HG03571 (cell line): ENCODE results near the gene CYP2S1.
"Not testable (repeated sequence)": the region's sequence is repeated elsewhere in the genome, so short reads cannot be mapped to it uniquely, and the experiment has no call there.

Experiments
- ATAC-seq: cut with Tn5 transposase; IDR thresholded peaks from one replicate; pipeline ENCODE4 v1.9.1; 2021; ENCODE audit not compliant: unreplicated experiment

Gene CYP2S1, protein sequence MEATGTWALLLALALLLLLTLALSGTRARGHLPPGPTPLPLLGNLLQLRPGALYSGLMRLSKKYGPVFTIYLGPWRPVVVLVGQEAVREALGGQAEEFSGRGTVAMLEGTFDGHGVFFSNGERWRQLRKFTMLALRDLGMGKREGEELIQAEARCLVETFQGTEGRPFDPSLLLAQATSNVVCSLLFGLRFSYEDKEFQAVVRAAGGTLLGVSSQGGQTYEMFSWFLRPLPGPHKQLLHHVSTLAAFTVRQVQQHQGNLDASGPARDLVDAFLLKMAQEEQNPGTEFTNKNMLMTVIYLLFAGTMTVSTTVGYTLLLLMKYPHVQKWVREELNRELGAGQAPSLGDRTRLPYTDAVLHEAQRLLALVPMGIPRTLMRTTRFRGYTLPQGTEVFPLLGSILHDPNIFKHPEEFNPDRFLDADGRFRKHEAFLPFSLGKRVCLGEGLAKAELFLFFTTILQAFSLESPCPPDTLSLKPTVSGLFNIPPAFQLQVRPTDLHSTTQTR

DNA sequence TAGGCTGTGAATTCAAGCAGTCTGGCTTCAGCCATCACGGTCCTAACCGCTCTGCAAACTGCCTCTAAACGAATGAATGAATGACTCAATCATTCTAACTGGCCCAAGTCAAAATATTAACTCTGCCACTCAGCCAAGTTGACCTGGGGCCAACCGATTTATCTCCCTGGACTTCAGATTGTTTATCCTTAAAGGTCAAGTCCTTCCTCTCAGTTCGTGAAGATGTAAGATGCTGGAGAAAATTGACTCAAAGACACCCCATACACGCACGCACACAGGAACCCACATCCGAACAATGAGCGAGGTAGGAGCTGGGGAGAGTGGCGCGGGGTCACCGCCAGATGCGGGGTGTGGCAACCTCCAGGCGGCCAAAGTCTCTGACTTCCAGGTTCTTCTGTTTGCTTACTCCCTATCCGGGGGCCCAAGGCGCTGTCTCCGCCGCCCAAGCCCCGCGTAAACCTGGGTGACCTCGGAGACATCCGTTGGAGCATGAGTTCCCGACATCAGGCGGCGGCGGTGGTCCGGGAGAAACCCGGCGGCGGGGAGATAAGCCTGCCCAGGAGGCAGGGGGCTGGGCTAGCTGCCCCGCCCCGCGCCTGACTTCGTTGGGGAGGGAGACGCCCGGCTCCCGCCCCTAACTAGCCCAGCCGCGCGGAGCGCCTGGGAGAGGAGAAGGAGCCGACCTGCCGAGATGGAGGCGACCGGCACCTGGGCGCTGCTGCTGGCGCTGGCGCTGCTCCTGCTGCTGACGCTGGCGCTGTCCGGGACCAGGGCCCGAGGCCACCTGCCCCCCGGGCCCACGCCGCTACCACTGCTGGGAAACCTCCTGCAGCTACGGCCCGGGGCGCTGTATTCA is at the start of gene CYP2S1:
Gene CYP2S1, plus strand, starts transcription at position 646 of the 856 bp plus-strand sequence. Its CDS starts 46 bp downstream, at position 692.
- no peak for ATAC-seq

DNA sequence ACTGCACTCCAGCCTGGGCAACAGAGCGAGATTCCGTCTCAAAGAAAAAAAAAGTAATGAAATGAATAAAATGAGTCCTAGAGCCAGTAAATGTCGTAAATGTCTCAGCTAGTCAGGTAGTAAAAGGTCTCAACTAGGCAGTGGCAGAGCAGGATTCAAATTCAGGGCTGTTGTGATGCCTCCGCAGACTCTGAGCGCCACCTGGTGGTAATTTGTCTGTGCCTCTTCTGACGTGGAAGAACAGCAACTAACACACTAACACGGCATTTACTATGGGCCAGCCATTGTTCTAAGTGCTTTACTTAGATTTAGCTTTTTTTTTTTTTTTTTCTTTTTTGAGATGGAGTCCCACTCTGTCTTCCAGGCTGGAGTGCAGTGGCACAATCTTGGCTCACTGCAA is 48.6 kb upstream of the CYP2S1 start:
- no peak for ATAC-seq

DNA sequence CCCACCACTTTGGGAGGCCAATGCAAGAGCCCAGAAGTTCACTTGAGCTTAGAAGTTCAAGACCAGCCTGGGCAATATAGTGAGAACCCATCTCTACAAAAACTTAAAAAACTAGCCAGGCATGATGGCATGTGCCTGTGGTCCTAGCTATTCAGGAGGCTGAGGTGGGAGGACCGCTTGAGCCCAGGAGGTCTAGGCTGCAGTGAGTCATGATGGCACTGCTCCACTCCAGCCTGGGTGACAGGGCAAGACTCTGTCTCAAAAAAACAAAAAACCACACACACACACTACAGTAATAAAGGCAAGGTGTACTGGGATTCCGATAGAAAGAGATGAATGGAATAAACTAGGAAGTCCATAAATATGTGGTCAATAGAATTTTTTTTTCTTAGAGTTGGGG is 43.2 kb upstream of the CYP2S1 start:
- ATAC-seq, result no peak

DNA sequence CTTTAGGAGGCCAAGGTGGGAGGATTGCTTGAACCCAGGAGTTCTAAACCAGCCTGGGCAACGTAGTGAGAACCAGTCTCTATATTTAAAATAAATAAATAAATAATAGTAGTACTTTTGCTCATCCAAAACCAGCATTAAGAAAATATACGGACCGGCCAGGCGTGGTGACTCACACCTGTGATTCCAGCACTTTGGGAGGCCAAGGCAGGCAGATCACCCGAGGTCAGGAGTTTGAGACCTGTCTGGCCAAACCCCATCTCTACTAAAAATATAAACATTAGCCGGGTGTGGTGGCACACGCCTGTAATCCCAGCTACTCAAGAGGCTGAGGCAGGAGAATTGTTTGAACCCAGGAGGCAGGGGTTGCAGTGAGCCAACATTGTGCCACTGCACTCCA is 42.0 kb upstream of the CYP2S1 start:
- ATAC-seq, result not testable (repeated sequence)

DNA sequence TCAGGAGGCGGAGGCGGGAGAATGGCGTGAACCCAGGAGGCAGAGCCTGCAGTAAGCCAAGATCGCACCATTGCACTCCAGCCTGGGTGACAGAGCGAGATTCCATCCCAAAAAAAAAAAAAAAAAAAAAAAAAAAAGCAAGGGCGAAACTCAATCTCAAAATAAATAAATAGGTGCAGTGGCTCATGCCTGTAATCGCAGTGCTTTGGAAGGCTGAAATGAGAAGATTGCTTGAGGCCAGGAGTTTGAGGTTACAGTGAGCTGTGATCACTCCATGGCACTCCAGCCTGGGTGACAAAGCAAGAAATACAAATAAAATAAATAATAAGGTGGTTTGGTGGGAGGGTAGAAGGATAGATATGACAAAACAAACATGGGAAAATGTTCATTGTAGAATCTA is 39.0 kb upstream of the CYP2S1 start:
- ATAC-seq, result no peak

DNA sequence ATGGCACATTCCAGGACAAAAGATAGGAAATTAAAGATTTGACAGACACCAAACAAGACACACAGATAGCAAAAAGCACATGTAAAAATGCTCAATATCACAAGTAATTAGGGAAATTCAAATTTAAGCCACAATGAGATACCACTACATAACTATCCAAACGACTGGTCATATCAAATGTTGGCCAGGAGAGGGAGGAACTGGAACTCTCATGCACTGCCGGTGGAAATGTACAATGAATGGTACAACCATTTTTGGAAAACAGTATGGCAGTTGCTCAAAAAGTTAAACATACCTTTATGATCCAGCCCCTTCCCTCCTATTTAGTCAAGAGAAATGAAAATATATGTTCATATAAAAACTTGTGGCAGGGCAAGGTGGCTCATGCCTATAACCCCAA is 36.8 kb upstream of the CYP2S1 start:
- no peak for ATAC-seq

DNA sequence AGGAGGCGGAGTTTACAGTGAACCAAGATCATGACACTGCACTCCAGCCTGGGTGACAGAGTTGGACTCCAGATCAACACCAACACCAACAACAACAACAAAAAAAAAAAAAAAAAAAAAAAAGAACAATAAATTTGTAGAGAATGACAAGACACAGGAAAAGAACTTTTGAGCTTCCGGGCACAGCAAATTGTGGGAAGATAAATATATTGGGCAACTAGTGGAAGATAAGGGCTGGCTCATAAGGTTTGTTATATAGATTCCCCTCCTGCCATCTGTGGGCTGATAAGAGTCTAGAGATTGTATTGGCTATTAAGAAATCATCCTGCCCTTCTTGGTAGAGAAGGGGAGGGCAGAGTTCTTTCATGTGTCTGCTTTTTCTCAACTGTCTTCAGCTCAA is 33.1 kb upstream of the CYP2S1 start:
- no peak for ATAC-seq

DNA sequence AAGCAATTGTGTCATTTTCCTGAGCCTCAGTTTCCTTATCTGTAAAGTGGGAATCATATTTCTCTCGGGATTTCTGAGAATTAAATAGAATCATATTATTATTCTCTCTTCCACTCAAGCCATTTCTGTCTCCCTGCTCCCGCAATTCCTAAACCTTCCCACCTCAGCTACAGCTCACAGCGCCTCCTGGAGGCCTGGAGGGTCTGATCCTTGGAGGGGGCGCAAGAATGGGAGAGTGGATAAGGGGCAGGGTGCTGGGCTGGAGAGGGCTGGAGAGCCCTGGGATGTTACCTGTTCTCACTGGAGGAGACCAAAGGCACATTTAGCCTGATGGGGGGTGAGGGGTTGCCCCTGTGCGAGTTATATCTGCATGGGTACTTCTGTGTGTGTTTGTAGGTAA is 31.1 kb upstream of the CYP2S1 start:
- no peak for ATAC-seq

DNA sequence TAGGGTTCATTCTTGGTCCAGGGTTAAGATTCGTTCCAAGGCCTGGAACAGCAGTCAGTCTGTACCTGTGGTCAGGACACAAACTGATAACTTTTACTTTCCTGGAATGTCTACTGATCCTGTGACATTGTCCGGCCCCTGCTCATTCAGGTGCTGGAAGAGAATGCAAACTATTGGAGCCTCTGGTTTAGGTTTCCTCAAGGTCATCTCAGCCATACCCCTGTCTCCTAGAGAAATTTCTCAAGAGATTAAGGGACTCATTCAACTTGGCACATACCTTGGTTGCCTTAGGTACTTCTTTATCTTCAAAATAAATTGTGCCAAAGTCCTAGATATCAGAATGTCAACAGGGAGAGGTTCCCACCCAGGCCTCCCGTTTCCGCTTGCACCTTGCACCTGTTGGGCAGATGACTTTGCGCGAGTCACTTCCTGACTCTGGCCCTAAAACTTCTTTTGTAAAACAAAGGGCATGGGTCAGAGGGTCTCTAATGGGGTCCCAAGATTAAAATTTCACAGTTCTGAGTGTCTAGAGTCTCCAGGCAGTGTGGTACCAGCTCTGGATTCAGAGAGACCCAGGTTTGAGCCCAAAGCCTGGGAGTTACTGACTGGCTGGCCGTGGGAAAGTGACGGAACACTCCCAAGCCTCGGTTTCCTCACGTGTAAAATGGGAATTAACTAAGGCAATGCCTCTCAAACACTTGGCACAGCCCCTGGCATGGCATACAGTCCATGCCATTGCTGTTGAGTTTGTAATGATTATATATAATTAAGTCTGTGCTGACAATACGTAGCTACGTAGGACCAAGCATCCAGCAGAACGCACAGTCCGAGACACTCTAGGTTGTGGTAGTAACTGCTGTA is 25.8 kb upstream of the CYP2S1 start:
- no peak for ATAC-seq

DNA sequence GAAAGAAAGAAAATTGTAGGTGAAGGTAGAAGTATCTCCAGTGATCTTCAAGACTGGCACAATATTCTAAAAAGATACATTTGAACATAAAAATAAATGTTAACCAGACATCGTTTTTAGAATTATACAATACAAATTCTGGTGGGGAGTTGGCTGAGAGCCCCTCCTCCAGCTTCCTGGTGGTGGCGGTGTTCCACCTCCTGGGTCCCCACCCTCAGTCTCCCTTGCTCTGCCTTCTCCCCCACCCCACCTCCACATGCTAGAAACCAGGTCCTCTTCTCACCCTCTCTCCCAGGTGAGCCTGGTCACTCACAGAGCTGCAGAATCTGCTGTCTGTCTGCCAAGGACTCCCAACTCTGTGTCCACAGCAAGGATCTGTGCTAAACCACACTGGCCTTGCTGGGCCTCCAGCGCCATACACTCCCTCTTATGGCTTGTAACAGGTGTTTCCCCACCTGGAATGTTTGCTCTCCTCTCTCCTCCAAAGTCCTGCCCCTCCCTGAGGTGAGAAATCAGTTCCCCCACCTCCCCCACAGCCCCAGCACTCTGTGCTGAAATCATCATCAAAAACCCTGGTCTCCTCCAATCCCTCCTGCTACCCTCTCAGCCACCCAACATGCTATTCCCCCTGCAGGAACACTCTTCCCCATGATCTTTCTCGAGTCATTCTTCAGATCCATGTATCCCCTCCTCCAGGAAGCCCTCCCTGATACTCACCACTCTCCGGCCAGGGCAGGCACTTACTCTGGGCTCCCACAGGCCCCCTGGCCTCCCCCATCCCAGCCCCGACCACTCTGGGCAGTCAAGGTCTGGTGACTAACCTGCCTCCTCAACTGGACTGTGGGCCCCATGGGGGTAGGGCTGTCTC is 20.5 kb upstream of the CYP2S1 start:
- ATAC-seq, result no peak

DNA sequence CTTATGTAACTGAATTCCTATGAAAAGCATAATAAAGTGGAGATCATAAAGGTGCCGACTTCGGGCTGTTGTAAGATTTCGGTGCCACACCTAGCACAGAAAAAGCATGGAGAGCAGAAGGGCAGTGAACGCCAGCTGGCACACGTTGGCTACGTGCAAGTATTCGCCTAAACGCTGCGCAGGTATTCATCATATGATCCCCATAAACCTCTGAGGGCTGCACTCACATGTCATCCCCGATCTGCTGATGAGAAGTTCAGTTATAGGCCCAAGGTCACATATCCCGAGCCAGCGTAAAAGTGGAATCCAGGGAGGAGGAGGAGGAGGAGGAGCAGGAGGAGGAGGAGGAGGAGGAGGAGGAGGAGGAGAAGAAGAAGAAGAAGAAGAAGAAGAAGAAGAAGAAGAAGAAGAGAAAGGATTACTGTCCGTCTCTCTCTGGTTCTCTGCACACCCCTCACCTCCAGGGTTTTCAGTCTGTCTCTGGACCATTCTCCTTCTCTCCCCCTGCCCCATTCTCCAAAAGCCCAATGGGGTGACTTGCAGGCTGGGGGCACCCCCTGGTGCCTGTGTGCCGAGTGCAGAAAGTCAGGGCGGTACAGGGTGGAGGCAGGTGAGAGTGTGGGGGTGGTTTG is 18.6 kb upstream of the CYP2S1 start:
- no peak for ATAC-seq

DNA sequence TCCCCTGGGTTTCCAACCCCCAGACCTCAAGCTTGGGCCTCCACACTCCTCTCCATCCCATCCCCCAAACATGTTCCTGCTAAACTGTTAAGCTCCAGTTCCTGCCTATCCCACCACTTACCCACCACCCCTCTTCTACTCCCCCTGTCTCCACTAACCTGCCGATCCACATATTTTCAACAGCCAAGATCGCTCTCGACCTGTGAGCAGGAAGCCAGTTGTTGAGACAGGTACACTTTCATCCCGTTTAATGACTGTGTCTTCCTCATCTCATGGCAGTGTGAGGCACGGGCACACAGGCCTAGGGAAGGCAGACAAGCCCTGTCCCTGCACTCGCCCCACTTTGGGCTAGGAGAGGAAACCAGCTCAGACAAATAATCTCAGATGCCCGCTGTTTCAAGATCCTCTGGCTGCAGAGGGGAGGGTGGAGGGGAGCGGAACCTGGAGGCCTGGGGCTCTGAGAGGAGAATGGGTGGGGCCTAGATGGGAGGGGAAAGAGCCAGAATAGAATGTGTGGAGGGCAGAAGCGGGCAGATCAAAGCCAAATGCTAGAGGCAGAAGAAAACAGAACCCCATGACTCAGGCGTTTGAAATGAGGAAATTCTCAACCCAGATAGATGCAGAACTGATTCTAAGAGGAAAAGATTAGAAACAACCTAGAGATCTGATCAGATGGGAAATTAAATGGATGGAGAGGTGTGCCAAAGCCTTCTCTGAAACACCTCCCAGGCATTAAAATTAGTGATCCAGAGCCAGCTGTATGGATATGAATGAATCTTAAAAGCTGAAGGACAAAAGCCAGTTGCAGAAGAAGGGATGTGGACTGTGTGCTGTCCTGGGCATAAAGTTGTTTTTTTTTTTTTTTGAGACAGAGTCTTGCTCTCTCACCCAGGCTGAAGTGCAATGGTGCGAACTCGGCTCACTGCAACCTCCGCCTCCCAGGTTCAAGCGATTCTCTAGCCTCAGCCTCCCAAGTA is 16.9 kb upstream of the CYP2S1 start:
- no peak for ATAC-seq

DNA sequence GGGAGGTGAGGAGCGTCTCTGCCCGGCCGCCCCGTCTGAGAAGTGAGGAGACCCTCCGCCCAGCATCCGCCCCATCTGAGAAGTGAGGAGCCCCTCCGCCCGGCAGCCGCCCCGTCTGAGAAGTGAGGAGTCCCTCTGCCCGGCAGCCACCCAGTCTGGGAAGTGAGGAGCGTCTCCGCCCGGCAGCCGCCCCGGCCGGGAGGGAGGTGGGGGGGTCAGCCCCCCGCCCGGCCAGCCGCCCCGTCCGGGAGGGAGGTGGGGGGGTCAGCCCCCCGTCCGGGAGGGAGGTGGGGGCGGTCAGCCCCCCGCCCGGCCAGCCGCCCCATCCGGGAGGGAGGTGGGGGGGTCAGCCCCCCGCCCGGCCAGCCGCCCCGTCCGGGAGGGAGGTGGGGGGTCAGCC is 12.8 kb upstream of the CYP2S1 start:
- ATAC-seq, result not testable (repeated sequence)

DNA sequence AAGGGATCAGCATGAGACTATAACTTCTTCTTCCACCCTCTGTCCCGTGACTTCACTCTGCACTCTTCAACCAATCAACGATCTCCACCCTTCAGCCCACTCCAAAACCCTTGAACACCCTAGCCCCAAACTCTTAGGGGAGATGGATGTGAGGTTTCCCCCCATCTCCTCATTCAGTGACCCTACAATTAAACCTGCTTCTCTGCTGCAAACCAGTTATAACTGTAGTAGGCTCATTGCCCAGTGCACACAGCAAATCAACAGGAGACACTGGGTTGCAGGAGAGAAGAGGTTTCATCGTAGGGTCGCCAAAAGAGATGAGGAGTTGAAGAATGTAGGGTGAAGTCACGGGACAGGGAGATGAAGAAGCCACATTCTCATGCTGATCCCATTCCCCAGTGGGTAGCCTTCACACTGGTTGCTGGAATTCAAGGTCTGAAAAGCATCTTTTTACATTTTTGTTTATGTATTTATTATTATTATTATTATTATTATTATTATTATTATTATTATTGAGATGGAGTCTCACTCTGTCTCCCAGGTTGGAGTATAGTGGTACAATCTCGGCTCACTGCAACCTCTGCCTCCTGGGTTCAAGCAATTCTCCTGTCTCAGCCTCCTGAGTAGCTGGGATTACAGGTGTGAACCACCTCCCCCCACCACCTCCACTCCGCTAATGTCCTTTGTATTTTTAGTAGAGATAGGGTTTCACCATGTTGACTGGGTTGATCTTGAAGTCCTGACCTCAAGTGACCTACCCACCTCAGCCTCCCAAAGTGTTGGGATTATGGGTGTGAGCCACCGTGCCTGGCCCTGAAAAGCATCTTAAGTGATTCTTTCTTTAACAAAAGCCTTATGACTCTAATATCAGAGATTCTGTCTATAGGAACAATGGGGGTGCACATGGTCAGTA is 5.8 kb upstream of the CYP2S1 start:
- ATAC-seq, result no peak

DNA sequence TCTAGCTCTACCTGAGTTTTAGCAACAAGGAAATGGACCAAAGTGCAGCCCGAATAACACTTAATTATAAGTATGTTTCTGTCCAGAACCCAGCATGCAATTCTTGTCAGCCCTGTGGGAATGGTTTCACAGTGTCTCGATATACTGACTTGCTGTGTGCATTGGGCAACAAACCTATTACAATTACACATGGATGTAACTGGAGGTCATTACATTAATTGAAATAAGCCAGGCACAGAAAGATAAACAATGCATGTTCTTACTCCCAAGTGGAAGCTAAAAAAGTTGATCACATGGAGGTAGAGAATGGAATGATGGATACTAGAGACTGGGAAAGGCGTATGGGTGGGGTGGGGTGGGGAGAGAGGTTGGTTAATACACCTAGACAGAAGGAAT is 5.1 kb upstream of the CYP2S1 start:
- ATAC-seq, result no peak

DNA sequence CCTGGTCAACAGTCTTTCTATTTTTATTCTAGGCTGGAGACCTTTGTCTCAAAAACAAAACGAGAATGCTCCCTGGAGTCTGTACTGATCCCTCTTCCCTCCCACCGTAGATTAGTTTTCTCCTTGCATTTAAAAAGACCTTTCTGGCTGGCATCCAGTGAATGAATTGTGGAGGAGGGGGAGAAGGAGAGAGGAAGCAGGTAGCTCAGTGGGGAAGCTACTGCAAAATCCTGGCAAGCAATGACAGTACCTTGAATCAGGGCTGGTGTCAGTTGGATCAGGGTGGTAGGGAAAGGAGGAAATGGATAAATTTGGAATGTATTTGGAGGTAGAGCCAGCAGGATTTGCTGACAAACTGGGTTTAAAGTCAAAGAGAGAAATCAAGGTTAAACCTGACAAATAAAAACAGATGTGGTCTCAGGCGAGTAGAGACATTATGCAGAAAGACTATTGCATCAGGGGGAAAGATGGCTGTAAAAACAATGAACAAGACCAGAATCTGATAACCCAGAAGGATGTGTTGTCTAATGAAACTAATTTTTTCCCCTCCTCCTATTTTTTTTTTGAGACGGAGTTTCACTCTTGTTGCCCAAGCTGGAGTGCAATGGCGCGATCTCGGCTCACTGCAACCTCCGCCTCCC is 3.5 kb upstream of the CYP2S1 start:
- no peak for ATAC-seq
